ENCODE measurements around the gene AXIN1. TPM values are rescaled to one million over a fixed set of nuclear protein-coding genes. Genes with fewer than 3 reads are reported as not detected.
A peak's percentile ranks its signal among the peaks of the same experiment; 100 is the strongest.

AXIN1 gene
- total and polyA plus RNA-seq, 9 of the 15 experiments (the other 6 are each of a cell fraction or from before 2014, with no cell fraction given) = 0.42 to 58.0 (median 25.9) TPM

- H3K27ac ChIP-seq (ENCODE audit: extremely low read depth, low read depth, low read length) = no peak overlapping the region
- ChIA-PET POLR2A (interaction anchor here (1.3 kb wide), 1 partner anchor 18 kb away, joined by 3 read pairs; no protein-coding TSS in a partner anchor), CTCF (ENCODE audit: low intra/inter-chr PET ratio) (no interaction called here)
- FAIRE-seq (no peak), ATAC-seq (no peak; the same call in 2 of the 3 replicates), DNase-seq (ENCODE audit: extremely low read depth in 1 of 4, low spot score in 3 of 4) (no peak)
- 92% methylated on average over 14 of the region's 19 CpGs for WGBS (ENCODE audit: insufficient coverage, low coverage, missing lambda C conversion rate)
- H3K36me3 ChIP-seq (ENCODE audit: control insufficient read depth, insufficient read depth, low read length) = peaks cover 73% of the 10 kb centered on the region
- peak overlapping the region in 1 of 2 experiments; percentile 75; a peak in 2 of 4 replicates for H3K9ac ChIP-seq (ENCODE audit: insufficient read depth in 1 of 2, low read depth in 2 of 2, low read length in 2 of 2)
- H3K9me1 ChIP-seq (ENCODE audit: control insufficient read depth, insufficient read depth, low read length) = no peaks in the 10 kb centered on the region
- H4K20me1 ChIP-seq (replicated peaks; ENCODE audit: control insufficient read depth, insufficient read depth, low read length) = peaks cover 20% of the 10 kb centered on the region; the same call in 1 of the 2 replicates
- H2AFZ ChIP-seq (ENCODE audit: low read depth, low read length) = no peak overlapping the region
- intact Hi-C loops (cut with micrococcal nuclease) (no loop called here), in situ Hi-C loops (cut with MboI) (no loop called here)
- TF ChIP-seq NFRKB (IDR thresholded peaks at IDR 0.05; ENCODE audit: low read depth) (no peak), HMGN3 (IDR thresholded peaks at IDR 0.05; ENCODE audit: borderline replicate concordance, extremely low read depth, insufficient read length, low read depth, low read length) (peak; percentile 25), HDAC1 (IDR thresholded peaks at IDR 0.05) (no peak)
- no peak overlapping the region for H3K4me3 ChIP-seq
- no TSS peak for BruUV-seq (replicated peaks)
- H3K4me2 ChIP-seq (ENCODE audit: insufficient read depth, low read length) = no peak overlapping the region
- H3K4me1 ChIP-seq (replicated peaks in 1 of 2; ENCODE audit: control insufficient read depth in 2 of 2, insufficient read depth in 2 of 2, low read length in 2 of 2) = peaks cover 0 to 35% of the 10 kb centered on the region in 2 experiments; a peak in 3 of 5 replicates
- no peaks in the 10 kb centered on the region for H3K9me3 ChIP-seq (replicated peaks; ENCODE audit: control insufficient read depth, insufficient read depth, low read depth, low read length)
- no peaks in the 10 kb centered on the region for H3K27me3 ChIP-seq (ENCODE audit: control insufficient read depth in 2 of 2, insufficient read depth in 2 of 2, low read length in 2 of 2)
- H3K79me2 ChIP-seq (ENCODE audit: control insufficient read depth, insufficient read depth, low read length) = peaks cover 90% of the 10 kb centered on the region
Measured at GRCh38 chr16:316741-317464, 35.6 kb downstream of the AXIN1 start.

GRCh38 chr16:314795-315299 is 37.7 kb downstream of the AXIN1 start:
- ATAC-seq (no peak), DNase-seq (ENCODE audit: extremely low read depth in 1 of 4, low spot score in 3 of 4) (no peak), FAIRE-seq (no peak)
- Histone ChIP-seq H3K4me1 (replicated peaks in 1 of 2; ENCODE audit: control insufficient read depth in 2 of 2, insufficient read depth in 2 of 2, low read length in 2 of 2) (peaks cover 0 to 31% of the 10 kb centered on the region in 2 experiments; a peak in 3 of 5 replicates), H3K27ac (ENCODE audit: extremely low read depth, low read depth, low read length) (no peak overlapping the region), H3K4me2 (ENCODE audit: insufficient read depth, low read length) (no peak overlapping the region), H4K20me1 (replicated peaks; ENCODE audit: control insufficient read depth, insufficient read depth, low read length) (peaks cover 13% of the 10 kb centered on the region; the same call in 1 of the 2 replicates), H3K27me3 (ENCODE audit: control insufficient read depth in 2 of 2, insufficient read depth in 2 of 2, low read length in 2 of 2) (no peaks in the 10 kb centered on the region), H3K9ac (ENCODE audit: insufficient read depth in 1 of 2, low read depth in 2 of 2, low read length in 2 of 2) (peak overlapping the region in 1 of 2 experiments; percentile 41; a peak in 1 of 4 replicates), H3K9me1 (ENCODE audit: control insufficient read depth, insufficient read depth, low read length) (no peaks in the 10 kb centered on the region), H3K79me2 (ENCODE audit: control insufficient read depth, insufficient read depth, low read length) (peaks cover 76% of the 10 kb centered on the region), H3K9me3 (replicated peaks; ENCODE audit: control insufficient read depth, insufficient read depth, low read depth, low read length) (no peaks in the 10 kb centered on the region), H3K4me3 (no peak overlapping the region), H3K36me3 (ENCODE audit: control insufficient read depth, insufficient read depth, low read length) (peaks cover 70% of the 10 kb centered on the region; the same call in 2 of the 3 replicates), H2AFZ (ENCODE audit: low read depth, low read length) (no peak overlapping the region)
- ChIA-PET POLR2A (no interaction called here), CTCF (ENCODE audit: low intra/inter-chr PET ratio) (no interaction called here)
- intact Hi-C loops (cut with micrococcal nuclease) = no loop called here
- in situ Hi-C loops (cut with MboI) = no loop called here
- BruUV-seq (replicated peaks) = no TSS peak
- 78% methylated on average over 14 of the region's 14 CpGs for WGBS (ENCODE audit: insufficient coverage, low coverage, missing lambda C conversion rate)
- TF ChIP-seq TGIF2 (CRISPR knock-in tag; IDR thresholded peaks at IDR 0.05) (no peak), ID3 (CRISPR knock-in tag; IDR thresholded peaks at IDR 0.05) (no peak), ID3 (tag; IDR thresholded peaks at IDR 0.05) (no peak), ZNF717 (CRISPR knock-in tag; IDR thresholded peaks at IDR 0.05) (no peak), KAT7 (CRISPR knock-in tag; IDR thresholded peaks at IDR 0.05; ENCODE audit: borderline replicate concordance) (no peak), ARID2 (IDR thresholded peaks at IDR 0.05) (no peak), ZNF507 (tag; conservative IDR thresholded peaks at IDR 0.05) (no peak), SMAD2 (IDR thresholded peaks at IDR 0.05; ENCODE audit: low read depth, low read length) (no peak), BCOR (IDR thresholded peaks at IDR 0.05) (no peak), SRSF7 (optimal IDR thresholded peaks at IDR 0.05; ENCODE audit: low read depth, low read length) (no peak), ZNF561 (CRISPR knock-in tag; conservative IDR thresholded peaks at IDR 0.05) (no peak), FOXJ3 (CRISPR knock-in tag; IDR thresholded peaks at IDR 0.05) (no peak), SIN3A (IDR thresholded peaks at IDR 0.05; ENCODE audit: borderline replicate concordance in 2 of 2, control insufficient read depth in 1 of 2, low read depth in 2 of 2, low read length in 2 of 2) (no peak), GTF2A2 (tag; IDR thresholded peaks at IDR 0.05) (no peak)

All from K562 (cell line).